ENCODE data around the gene ADAT2. TPM values are rescaled to one million over a fixed set of nuclear protein-coding genes. Genes with fewer than 3 reads are reported as not detected.

ADAT2 gene
- total and polyA plus RNA-seq, 2 of the 8 experiments (the other 6 are each of a cell fraction or from before 2014, with no cell fraction given): 4.3 to 11.8 TPM

DNA sequence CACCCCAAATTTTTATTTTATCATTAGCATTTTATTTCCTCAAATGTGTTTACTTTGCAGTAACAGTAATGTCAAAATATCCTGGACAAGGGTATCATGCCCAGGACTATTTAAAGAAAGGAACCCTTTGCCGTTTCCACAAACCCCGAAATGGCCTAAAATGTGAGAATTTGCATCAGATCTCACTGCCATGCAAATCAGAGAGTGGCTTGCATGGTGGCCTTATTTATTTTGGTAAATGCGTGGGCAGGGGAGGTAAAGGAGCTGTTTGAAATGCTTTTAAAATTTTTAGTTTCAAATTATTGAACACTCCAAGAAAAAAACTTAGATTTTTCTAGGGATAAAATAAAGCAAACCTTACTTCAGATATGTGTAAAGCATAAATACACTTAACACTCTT is 43.8 kb downstream of the ADAT2 start:
- H4K20me1 ChIP-seq (replicated peaks in 1 of 2; ENCODE audit: control insufficient read depth in 1 of 2, insufficient read depth in 2 of 2, low read length in 2 of 2): no peaks in the 10 kb centered on the region
- H3K36me3 ChIP-seq (ENCODE audit: control insufficient read depth in 2 of 4, insufficient read depth in 4 of 4, low read length in 3 of 4): no peaks in the 10 kb centered on the region
- H2BK120ac ChIP-seq (replicated peaks; ENCODE audit: low read depth, low read length): no peak overlapping the region
- no peaks in the 10 kb centered on the region for H3K23me2 ChIP-seq (ENCODE audit: low read depth, low read length)
- H4K8ac ChIP-seq (ENCODE audit: extremely low read depth, insufficient read depth, low read length): no peak overlapping the region
- 94% methylated on average over 3 of the region's 3 CpGs; no CpG with 5 or more reads in 1 of the 2 experiments for WGBS, 2 experiments (ENCODE audit: extremely low coverage in 1 of 2, insufficient coverage in 1 of 2, insufficient read length in 1 of 2, insufficient replicate concordance in 2 of 2, low coverage in 1 of 2, low lambda C conversion rate in 2 of 2, missing lambda C conversion rate in 1 of 2)
- no peak overlapping the region for H3K27ac ChIP-seq (ENCODE audit: low read depth, low read length)
- no peak overlapping the region for H2BK15ac ChIP-seq (ENCODE audit: low read length)
- no peaks in the 10 kb centered on the region; a peak in 1 of 4 replicates for H3K9me3 ChIP-seq (ENCODE audit: insufficient read depth in 2 of 2, low read depth in 1 of 2, low read length in 1 of 2)
- no peak overlapping the region for H3K4ac ChIP-seq (replicated peaks; ENCODE audit: insufficient read length, low read depth, low read length)
- DNase-seq (ENCODE audit: low read depth in 1 of 2, low spot score in 2 of 2) (no peak), FAIRE-seq (no peak)
- ChIA-PET POLR2A (ENCODE audit: partially characterized antibody) (no interaction called here), CTCF (ENCODE audit: partially characterized antibody) (interaction anchor here (1.5 kb wide), 1 partner anchor 174 kb away, joined by 4 read pairs; no protein-coding TSS in a partner anchor)
- no peak overlapping the region for H3K23ac ChIP-seq (ENCODE audit: insufficient read length)
- no peak overlapping the region for H3K56ac ChIP-seq (replicated peaks; ENCODE audit: insufficient read length, low read depth, low read length)
- H2AFZ ChIP-seq (ENCODE audit: low read length): no peak overlapping the region
- no peak overlapping the region for H3K4me3 ChIP-seq (ENCODE audit: extremely low read depth in 1 of 4, insufficient read depth in 2 of 4, low read depth in 3 of 4, low read length in 4 of 4)
- H3K9ac ChIP-seq (replicated peaks in 1 of 4; ENCODE audit: extremely low read depth in 1 of 4, low read depth in 3 of 4, low read length in 3 of 4): no peak overlapping the region
- no peak overlapping the region for H4K91ac ChIP-seq (replicated peaks; ENCODE audit: insufficient read length, low read length)
- H4K5ac ChIP-seq (ENCODE audit: insufficient read length, low read depth, low read length): no peak overlapping the region
- H3K18ac ChIP-seq (ENCODE audit: extremely low read depth, low read length): no peak overlapping the region
- no peak overlapping the region for H2BK20ac ChIP-seq (ENCODE audit: low read length)
- H2BK12ac ChIP-seq (ENCODE audit: low read depth, low read length): no peak overlapping the region
- no peaks in the 10 kb centered on the region for H3K27me3 ChIP-seq (replicated peaks in 1 of 4; ENCODE audit: control insufficient read depth in 3 of 4, extremely low read depth in 1 of 4, insufficient read depth in 3 of 4, low read length in 3 of 4)
- peaks cover 0 to 7% (median 2%) of the 10 kb centered on the region in 4 experiments; a peak in 4 of 7 replicates for H3K4me1 ChIP-seq (replicated peaks in 1 of 4; ENCODE audit: control insufficient read depth in 3 of 4, insufficient read depth in 4 of 4, low read length in 3 of 4)
- no peak overlapping the region for H2AK5ac ChIP-seq (ENCODE audit: low read depth, low read length)
- no peaks in the 10 kb centered on the region for H3K79me1 ChIP-seq (ENCODE audit: low read depth, low read length)
- H3K4me2 ChIP-seq (ENCODE audit: insufficient read depth in 1 of 2, low read depth in 2 of 2, low read length in 2 of 2): no peak overlapping the region
- H3K14ac ChIP-seq (ENCODE audit: insufficient read length): no peak overlapping the region
- H3K79me2 ChIP-seq (ENCODE audit: control insufficient read depth in 1 of 2, insufficient read depth in 2 of 2, low read length in 2 of 2): no peaks in the 10 kb centered on the region
- H2BK5ac ChIP-seq (ENCODE audit: low read depth, low read length): no peak overlapping the region
- TF ChIP-seq RFX5 (IDR thresholded peaks at IDR 0.05; ENCODE audit: borderline replicate concordance, low read depth, low read length): no peak
- TF ChIP-seq EZH2 (IDR thresholded peaks at IDR 0.05; ENCODE audit: low read depth, low read length, severe bottlenecking): no peak
- TF ChIP-seq, protein P1, sequence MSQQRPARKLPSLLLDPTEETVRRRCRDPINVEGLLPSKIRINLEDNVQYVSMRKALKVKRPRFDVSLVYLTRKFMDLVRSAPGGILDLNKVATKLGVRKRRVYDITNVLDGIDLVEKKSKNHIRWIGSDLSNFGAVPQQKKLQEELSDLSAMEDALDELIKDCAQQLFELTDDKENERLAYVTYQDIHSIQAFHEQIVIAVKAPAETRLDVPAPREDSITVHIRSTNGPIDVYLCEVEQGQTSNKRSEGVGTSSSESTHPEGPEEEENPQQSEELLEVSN (IDR thresholded peaks at IDR 0.05): no peak
- no peak for TF ChIP-seq SAP30 (IDR thresholded peaks at IDR 0.05; ENCODE audit: insufficient read depth, insufficient replicate concordance, low read length)
- TF ChIP-seq SUZ12 (IDR thresholded peaks at IDR 0.05; ENCODE audit: low read length): no peak
- TF ChIP-seq JUND (IDR thresholded peaks at IDR 0.05; ENCODE audit: low read length): no peak
- TF ChIP-seq YY1 (IDR thresholded peaks at IDR 0.05; ENCODE audit: low read depth, low read length): no peak
- no peak for TF ChIP-seq SIRT6 (IDR thresholded peaks at IDR 0.05; ENCODE audit: low read length)
- TF ChIP-seq CHD2 (IDR thresholded peaks at IDR 0.05; ENCODE audit: low read length): no peak
- TF ChIP-seq SIX5 (IDR thresholded peaks at IDR 0.05; ENCODE audit: low read depth, low read length): no peak
- no peak for TF ChIP-seq MAFK (IDR thresholded peaks at IDR 0.05; ENCODE audit: low read depth, low read length)
- TF ChIP-seq RAD21 (IDR thresholded peaks at IDR 0.05 in 1 of 2, conservative IDR thresholded peaks at IDR 0.05 in 1 of 2; ENCODE audit: low read depth in 2 of 2, low read length in 2 of 2): no peak
- no peak for TF ChIP-seq GTF2F1 (IDR thresholded peaks at IDR 0.05; ENCODE audit: borderline replicate concordance, low read depth, low read length)
- TF ChIP-seq EGR1 (IDR thresholded peaks at IDR 0.05; ENCODE audit: borderline replicate concordance, low read depth, low read length): no peak
